Measurements from ENCODE around the gene CTNNB1. TPM values are rescaled to one million over a fixed set of nuclear protein-coding genes. Genes with fewer than 3 reads are reported as not detected.

Gene CTNNB1
- total RNA-seq, 4 donors from 2014 or later = 319 to 1,124 (median 518) TPM

DNA sequence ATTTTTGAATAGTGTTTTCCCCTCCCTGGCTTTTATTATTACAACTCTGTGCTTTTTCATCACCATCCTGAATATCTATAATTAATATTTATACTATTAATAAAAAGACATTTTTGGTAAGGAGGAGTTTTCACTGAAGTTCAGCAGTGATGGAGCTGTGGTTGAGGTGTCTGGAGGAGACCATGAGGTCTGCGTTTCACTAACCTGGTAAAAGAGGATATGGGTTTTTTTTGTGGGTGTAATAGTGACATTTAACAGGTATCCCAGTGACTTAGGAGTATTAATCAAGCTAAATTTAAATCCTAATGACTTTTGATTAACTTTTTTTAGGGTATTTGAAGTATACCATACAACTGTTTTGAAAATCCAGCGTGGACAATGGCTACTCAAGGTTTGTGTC lies 24.4 kb downstream of the CTNNB1 start:
- DNase-seq = no peak
- intact Hi-C loops (cut with DNase I; ENCODE audit: low total_unique reads) = no loop called here
- Histone ChIP-seq H3K27ac (peak overlapping the region; percentile 1 to 43), H3K36me3 (no peaks in the 10 kb centered on the region), H3K4me3 (no peak overlapping the region), H3K27me3 (no peaks in the 10 kb centered on the region), H3K9me3 (no peaks in the 10 kb centered on the region), H3K4me1 (peaks cover 0 to 16% of the 10 kb centered on the region in 2 donors)
- TF ChIP-seq, protein P1, sequence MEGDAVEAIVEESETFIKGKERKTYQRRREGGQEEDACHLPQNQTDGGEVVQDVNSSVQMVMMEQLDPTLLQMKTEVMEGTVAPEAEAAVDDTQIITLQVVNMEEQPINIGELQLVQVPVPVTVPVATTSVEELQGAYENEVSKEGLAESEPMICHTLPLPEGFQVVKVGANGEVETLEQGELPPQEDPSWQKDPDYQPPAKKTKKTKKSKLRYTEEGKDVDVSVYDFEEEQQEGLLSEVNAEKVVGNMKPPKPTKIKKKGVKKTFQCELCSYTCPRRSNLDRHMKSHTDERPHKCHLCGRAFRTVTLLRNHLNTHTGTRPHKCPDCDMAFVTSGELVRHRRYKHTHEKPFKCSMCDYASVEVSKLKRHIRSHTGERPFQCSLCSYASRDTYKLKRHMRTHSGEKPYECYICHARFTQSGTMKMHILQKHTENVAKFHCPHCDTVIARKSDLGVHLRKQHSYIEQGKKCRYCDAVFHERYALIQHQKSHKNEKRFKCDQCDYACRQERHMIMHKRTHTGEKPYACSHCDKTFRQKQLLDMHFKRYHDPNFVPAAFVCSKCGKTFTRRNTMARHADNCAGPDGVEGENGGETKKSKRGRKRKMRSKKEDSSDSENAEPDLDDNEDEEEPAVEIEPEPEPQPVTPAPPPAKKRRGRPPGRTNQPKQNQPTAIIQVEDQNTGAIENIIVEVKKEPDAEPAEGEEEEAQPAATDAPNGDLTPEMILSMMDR (IDR thresholded peaks at IDR 0.05) = no peak
- no peak for TF ChIP-seq POLR2A (IDR thresholded peaks at IDR 0.05)

DNA sequence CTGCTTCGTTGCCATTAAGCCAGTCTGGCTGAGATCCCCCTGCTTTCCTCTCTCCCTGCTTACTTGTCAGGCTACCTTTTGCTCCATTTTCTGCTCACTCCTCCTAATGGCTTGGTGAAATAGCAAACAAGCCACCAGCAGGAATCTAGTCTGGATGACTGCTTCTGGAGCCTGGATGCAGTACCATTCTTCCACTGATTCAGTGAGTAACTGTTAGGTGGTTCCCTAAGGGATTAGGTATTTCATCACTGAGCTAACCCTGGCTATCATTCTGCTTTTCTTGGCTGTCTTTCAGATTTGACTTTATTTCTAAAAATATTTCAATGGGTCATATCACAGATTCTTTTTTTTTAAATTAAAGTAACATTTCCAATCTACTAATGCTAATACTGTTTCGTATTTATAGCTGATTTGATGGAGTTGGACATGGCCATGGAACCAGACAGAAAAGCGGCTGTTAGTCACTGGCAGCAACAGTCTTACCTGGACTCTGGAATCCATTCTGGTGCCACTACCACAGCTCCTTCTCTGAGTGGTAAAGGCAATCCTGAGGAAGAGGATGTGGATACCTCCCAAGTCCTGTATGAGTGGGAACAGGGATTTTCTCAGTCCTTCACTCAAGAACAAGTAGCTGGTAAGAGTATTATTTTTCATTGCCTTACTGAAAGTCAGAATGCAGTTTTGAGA lies 25.0 kb downstream of the CTNNB1 start:
- no peak for DNase-seq
- Histone ChIP-seq H3K27me3 (no peaks in the 10 kb centered on the region), H3K4me3 (no peak overlapping the region), H3K4me1 (peaks cover 0 to 11% of the 10 kb centered on the region in 2 donors), H3K36me3 (no peaks in the 10 kb centered on the region), H3K27ac (peak overlapping the region; percentile 35 to 43), H3K9me3 (no peaks in the 10 kb centered on the region)
- intact Hi-C loops (cut with DNase I; ENCODE audit: low total_unique reads) = no loop called here
- no peak for TF ChIP-seq POLR2A (IDR thresholded peaks at IDR 0.05)
- TF ChIP-seq, protein P1 (IDR thresholded peaks at IDR 0.05) = no peak

DNA sequence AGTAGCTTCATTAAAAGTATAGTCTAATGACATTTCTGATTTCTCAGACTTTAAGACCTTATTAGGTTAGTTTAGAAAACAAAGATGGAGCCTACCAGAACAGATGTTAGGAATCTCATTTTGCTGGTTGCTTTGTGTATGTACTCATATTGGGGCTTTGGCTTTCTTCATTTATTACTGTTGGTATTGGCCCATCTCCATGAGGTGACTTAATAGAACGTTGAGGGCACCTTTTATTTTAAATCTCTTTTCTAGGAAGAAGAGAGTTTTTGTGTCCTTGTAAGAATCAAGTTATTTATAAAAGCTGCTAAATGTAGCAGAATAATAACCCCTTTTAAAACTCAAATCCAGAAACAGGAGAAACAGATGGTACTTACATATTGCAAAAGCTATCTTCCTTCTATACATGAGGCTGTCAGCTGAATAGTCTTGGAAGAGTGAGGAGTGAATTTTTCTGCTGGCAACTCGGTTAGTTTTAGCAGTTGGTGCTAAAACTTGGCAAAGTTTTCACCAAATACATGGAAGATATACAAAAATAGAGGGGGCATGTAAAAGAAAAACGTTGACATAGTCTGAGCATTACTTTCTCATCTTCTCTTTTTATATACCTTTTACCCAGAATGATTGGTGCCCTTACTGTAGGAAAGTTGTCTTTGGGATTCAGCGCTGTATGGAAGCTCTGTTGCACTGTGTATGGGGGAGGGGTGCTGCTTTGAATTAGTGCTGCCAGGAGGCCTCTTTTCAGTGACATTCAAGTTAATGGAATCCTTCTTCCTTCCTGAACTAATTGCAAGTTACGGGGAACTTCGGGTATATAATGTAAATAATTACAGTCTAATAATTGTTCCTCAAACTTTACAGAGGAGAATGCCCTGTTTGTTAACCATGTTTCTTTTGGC lies 35.8 kb downstream of the CTNNB1 start:
- Histone ChIP-seq H3K9me3 (no peaks in the 10 kb centered on the region), H3K27me3 (no peaks in the 10 kb centered on the region), H3K27ac (no peak overlapping the region), H3K36me3 (no peaks in the 10 kb centered on the region), H3K4me3 (no peak overlapping the region), H3K4me1 (no peaks in the 10 kb centered on the region)
- DNase-seq = no peak
- intact Hi-C loops (cut with DNase I; ENCODE audit: low total_unique reads) = no loop called here
- TF ChIP-seq, protein P1 (IDR thresholded peaks at IDR 0.05) = no peak
- no peak for TF ChIP-seq POLR2A (IDR thresholded peaks at IDR 0.05)

DNA sequence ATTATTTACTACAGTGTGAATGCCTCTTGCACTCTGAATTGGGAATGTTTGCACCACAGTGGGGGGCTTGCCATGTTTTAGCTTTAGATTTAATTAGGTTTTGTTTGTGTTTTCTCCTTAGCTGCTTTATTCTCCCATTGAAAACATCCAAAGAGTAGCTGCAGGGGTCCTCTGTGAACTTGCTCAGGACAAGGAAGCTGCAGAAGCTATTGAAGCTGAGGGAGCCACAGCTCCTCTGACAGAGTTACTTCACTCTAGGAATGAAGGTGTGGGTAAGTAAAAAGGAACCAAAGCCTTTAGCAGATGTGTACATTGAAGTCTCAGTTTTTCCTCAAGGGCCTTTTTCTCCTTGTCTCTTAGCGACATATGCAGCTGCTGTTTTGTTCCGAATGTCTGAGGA lies 36.9 kb downstream of the CTNNB1 start:
- TF ChIP-seq, protein P1 (IDR thresholded peaks at IDR 0.05) = no peak
- TF ChIP-seq POLR2A (IDR thresholded peaks at IDR 0.05) = no peak
- H3K9me3 ChIP-seq = no peaks in the 10 kb centered on the region
- no peaks in the 10 kb centered on the region for H3K27me3 ChIP-seq
- no peaks in the 10 kb centered on the region for H3K36me3 ChIP-seq
- no peak for DNase-seq
- no peak overlapping the region for H3K27ac ChIP-seq
- intact Hi-C loops (cut with DNase I; ENCODE audit: low total_unique reads) = no loop called here
- no peaks in the 10 kb centered on the region for H3K4me1 ChIP-seq
- no peak overlapping the region for H3K4me3 ChIP-seq

DNA sequence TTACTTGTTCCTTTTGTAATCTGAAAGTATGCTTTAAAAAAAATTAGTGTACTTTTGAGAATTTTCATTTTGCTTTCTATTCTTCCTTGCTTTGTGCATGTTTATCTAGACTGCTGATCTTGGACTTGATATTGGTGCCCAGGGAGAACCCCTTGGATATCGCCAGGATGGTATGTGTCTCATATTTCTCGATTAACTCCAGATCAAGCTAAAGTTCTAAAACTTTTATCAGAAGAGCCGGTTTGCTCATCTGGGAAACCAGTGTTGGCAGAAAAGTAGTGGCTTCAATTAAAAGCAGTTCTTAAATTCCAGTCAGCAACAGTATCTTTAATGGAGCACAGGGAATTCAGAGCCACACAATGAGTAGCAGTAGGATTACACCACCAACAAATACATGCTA lies 38.6 kb downstream of the CTNNB1 start:
- H3K27me3 ChIP-seq = no peaks in the 10 kb centered on the region
- TF ChIP-seq, protein P1 (IDR thresholded peaks at IDR 0.05) = no peak
- no peak for TF ChIP-seq POLR2A (IDR thresholded peaks at IDR 0.05)
- H3K4me3 ChIP-seq = no peak overlapping the region
- no peaks in the 10 kb centered on the region for H3K4me1 ChIP-seq
- no peak for DNase-seq
- no peaks in the 10 kb centered on the region for H3K9me3 ChIP-seq
- H3K27ac ChIP-seq = no peak overlapping the region
- no peaks in the 10 kb centered on the region for H3K36me3 ChIP-seq
- intact Hi-C loops (cut with DNase I; ENCODE audit: low total_unique reads) = no loop called here
